Stimulated activated CD4-positive, alpha-beta T cell treated with anti-CD3 and anti-CD28 coated beads, Interleukin-12 subunit alpha, Interleukin-12 subunit beta, amount 100 ng/mL, for 24 hours (primary cell): Measurements from ENCODE around the gene CNTN4.

Experiments used
- DNase-seq, 2 experiments: peaks; one replicate each; pipeline ENCODE4 v3.0.0-alpha.2; 2020; ENCODE audit warnings: low read depth in 2 of 2

CNTN4 gene

DNA sequence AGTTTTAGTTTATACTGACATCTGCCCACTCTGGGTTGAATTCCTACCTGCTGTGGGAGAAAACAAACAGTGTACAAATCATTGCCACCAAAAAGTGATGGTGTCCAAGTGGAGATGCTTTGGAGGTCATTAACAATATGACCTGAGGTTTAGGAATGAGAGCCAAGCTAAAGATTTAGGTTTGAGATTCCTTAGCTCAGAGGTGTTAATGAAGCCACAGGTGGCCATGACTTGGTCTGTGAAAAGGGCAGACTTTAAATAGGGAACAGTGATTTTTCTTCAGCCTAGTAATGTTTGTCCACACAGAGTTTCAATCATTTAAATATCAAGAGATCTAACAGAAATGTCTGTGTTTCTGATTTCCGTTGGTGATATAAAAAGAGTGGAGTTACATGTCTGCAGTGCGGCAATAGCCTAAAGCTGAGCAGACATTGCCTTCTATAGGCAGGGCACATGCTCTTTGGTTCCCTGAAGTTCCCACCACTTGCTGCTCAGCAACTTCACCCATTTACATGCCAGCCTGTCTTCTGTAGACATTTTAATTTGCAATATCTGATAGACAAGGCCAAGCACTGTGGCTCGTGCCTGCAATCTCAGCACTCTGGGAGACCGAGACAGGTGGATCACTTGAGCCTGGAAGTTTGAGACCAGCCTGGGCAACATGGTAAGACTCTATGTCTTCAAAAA is 588.3 kb downstream of the CNTN4 start:
- no peak for DNase-seq

DNA sequence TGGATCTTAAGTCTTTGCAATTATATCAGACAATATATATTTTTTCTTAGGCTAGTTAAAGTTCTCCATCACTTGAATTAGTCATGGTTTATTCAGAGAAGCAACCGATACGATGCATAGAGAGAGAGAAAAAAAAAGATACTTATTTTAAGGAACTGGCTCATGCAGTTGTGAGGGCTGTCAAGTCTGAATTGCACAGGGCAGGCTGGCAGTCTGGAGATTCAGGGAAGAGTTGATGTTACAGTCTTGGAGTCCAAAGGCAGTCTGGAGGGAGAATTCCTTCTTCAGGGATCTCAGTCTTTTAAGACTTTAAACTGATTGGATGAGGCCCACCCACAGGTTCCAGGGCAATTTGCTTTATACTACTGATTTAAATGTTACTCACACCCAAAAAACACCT is 598.9 kb downstream of the CNTN4 start:
- no peak for DNase-seq

DNA sequence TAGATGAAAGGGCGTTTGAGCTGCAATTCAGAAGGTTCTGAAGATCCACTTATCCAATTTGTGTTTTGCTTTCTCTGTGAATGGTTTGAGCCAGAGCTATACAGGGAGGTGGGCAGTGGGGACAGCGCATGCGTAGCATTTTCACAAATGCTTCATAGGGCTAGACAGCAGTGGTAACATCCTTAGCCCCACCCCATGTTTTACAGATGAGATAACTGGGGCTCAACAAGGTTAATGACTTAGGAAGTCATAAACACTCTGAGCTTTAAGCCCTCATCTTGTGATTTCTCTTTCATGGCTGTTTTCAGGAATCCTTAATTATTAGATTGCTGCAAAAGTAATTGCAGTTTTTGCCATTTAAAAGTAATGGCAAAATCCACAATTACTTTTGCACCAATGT is 602.8 kb downstream of the CNTN4 start:
- DNase-seq = no peak

DNA sequence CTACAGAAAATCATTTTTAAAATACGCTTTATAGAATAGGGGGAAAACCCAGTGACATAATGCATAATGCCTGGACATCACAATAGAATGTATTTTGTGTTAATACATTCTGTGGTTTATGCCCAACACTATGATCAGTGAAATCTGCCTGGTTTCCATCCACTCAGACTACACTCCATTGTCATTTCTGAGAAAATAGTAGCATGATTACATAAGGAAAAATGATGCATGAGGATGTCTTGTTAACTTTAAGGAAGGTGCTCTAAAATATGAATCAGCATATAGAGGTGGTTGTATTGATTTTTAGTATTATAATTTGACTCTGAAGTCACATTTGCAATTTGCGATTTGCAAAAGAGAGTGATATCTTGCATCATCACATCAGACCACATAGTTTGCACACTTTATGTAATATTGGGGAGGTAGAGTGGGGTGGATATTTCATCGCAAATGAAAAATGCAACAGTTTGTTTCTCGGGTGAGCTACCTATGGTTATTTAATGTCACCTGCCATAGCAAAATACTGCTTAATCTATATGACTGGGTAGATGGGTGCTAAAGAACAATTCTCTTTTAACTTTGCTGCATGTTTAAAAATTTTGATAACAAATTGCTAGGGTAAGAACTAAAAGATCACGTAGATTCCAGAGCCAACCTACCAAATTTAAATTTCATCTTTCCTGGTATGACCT is 607.6 kb downstream of the CNTN4 start:
- DNase-seq = no peak

DNA sequence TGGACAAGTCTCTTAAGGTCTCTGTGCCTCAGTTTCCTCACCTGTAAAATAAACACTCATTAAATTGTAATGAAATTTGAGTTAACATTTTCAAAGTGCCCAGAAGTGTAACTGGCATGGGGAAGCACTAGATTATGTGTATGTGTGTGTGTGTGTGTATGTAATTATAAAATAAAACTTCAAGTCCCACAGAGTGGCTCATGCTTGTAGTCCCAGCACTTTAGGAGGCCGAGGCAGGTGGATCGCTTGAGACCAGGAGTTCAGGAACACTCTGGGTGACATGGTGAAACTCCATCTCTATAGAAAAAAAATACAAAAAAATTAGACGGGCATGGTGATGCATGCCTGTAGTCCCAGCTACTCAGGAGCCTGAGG is 608.2 kb downstream of the CNTN4 start:
- DNase-seq = no peak

DNA sequence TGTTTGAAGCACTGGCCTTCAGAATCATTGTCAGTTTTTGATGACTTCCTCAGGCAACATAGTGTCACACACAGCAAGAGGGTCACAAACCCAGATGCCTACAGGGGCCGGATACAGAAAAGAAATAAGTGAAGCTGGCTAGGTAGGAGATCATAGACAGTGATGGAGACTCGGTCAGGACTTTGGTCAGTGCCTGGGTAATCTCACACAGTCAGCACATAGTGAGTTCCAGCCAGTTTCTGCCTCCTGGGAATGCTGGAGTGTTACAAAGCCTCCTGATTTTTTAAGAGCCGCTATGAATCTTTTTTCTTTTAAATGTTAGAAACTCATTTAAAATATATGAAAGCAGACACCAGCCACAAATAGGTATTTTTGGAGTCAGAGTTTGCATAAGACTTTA is 612.4 kb downstream of the CNTN4 start:
- DNase-seq = no peak

DNA sequence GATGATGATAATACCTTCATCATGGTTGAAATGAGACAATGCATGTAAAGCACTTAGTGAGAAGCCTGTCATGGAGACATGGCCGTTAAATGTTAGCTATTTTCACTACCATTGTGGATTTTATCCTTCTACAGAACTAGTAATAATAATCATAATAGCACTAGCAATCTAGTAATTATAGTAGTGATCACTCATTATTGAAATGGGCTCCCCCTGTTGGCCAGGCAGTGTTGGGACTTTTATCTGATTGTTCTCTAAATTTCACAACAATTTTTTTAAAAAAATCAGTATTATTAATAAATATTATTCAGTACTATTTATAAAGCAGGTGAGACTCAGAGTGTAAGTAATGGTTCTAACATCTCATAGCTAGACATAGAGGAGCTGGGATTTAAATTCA is 615.3 kb downstream of the CNTN4 start:
- DNase-seq = peak in 1 of 2 experiments; percentile 3

DNA sequence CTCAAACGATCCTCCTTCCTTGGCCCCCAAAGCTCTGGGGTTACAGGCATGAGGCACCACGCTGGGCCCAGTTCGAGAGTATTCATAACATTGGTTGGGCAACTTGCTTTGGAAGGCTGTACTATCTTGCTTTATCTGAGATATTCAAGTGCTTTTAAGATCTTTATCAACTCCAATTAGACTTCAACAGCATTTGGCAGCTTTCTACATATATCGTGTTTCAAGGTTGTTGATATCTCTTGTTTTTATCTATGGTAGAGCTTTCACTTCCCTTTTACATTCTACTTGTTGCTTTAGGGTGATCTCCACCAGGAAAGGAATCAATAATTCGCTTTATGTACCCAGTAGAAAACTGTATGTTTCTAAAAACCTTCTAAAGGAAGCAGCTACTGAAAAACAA is 616.2 kb downstream of the CNTN4 start:
- DNase-seq = no peak

DNA sequence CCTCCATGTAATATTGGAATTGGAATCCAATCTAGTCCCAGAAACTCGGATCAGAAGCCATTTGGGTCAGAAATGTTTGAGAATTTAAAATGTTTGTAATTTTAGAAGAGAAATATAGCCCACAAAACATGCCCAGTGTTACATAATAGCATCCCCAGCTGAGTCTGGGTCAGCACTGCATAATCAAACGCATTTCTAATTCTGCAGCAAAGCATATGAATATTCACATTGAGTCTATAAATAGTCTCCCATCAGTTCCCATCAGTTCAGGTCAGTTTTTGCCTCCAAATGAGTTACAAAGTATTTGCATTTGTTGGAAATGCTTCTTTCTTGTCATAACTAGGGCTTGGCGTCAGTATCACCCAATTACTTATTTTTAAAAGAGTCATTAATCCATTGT is 628.4 kb downstream of the CNTN4 start:
- DNase-seq = no peak

DNA sequence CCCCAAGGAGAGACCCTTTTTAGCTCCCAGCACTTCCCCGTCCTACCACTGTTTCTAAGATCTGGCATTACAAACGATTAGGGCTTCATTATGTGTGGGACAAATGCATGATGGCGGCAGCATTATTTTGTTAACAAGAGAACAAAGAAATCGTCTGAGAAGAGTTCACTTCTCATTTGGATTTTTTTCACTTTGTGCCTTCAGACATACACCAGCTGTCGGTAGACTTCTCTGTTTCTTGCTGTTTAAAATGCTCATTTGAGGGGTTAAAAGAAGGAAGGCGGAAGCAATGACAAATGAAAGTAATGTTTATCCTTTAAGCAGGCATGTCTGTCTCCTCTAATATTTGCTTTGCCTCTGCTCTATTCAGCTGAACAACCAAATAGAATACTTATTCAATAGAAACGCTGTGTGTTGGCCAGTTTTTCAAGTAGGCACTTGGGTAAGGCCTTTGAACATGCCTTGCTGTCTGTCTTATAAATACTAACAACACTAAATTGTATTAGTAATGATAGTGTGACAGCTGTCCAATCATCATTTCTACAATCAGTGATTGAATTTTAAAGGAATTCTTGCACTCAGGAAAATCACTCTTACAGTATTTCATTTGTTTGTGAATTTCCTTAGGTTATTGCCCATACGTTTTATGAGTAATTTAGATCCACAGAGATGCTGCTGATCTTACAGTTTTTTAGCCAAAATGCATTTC is 629.1 kb downstream of the CNTN4 start:
- no peak for DNase-seq

DNA sequence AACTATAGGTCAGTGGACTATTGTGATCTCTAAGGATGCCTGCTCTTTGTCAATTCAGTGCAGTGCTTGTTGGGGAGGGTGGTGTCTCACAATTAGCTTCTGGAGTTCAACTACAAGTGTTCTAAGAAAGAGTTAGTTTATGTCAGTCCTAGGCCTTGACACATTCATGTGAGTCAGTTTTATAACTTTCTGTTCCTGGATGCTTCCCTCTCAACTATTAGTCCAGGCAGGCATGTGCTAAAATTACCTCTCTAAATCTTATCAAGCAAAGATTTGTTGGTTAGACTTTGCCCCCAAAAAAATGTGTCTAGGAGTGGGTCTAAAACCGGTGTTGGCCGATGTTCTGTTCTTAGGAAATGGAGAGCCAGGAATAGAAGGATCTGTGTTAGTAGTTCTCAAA is 633.2 kb downstream of the CNTN4 start:
- DNase-seq = no peak

DNA sequence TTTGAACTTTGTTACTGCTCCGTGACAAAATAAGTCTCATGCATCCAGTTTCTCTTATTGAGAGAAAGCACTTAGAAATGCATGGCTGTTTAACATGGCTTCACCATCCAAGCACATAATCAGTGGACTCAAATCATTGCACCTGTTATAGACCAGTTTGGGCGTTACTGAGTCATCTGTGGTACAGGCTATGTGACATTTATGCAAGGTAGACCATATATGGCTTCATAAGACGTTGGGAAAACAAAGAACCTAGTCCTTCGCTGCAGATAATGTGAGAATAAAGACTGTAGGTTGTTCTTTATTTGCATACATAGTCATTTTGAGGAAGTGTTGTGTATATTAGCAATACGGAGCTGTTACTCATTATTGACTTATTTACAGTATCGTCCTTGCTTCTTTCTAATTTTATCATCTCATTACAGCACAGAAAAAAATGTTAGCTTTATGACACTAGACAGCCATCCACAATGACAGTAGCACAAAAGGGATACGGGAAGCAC is 636.8 kb downstream of the CNTN4 start:
- no peak for DNase-seq

DNA sequence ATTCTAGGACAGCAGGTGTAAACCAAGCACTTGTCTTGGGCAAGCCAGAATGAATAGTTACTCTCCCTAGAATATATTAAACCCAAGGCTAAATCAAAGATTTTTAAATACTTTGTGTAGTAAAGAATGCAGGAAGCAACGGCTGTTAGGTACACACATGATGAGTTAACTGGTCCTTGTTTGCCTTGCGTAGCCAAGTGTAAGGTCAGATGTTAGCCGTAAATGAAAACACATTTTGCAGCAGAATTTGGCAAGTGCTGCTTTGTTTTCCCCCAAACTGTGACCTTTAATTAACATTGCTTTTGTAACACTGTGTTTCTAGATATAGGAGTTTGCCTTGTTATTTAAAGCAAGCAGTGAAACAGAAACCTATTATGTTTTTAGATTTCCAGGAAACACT is 642.9 kb downstream of the CNTN4 start:
- no peak for DNase-seq

DNA sequence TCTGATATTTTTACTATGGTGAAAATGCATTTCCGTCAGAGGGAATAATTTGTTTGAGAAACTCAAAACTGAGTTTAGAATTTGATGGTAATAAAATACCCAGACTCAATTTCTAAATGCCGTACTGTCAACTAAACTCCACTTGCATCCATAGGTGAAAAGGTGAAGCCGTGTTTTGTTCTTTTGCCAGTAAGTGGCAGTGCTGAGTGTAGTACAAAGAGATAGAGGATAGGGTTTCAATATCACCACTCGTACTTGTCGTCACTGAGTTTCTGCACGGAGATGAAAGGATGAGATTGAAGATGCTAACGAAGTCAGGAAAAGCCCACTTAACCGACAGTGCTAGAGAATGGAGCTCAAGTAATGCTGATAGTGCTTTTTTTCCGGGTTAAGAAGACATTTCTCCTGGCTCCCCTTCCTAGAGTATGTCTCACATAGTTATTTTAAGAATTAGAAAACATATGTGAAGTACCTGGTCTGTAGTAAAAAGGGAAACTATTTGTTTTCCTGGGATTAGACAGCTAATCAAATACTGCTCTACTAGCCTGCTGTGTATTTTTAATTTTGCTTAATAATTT is 666.4 kb downstream of the CNTN4 start:
- DNase-seq = no peak

DNA sequence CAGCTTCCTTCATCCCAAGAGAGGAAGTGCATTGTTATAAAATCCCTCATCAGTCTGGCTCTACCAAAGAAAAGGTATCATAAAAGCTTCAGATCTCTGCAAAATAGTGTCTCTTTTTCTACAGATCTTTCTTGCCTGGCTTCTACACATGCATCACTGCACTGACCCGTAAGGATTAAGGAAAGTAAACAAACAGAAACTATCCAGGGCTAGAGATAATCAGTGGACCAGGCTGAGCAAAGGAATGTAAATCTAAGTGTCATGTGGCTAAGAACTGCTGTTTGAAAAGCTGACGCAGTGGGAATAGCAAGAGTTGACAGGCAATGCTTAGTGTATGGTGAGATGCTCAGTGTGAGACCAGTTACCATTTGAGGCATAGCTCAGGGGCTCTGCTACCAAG is 671.8 kb downstream of the CNTN4 start:
- no peak for DNase-seq

DNA sequence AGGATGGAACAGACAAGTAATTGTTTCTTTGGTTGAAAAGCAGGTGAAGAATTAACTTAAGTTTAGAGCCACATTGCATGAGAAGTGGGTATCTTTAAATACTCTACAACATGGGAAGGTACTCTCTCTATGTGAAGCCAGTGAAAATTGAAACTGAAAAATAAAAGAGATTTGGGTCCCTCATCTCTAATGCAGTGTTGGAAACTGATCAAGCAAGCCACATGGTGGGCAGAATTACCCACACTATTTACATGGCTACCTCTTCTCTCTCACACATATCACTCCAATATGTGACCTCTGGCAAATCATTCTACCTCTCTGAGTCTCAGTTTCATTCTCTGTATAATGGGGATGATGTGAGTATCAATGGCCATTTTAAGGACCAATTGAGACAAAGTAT is 672.5 kb downstream of the CNTN4 start:
- no peak for DNase-seq

DNA sequence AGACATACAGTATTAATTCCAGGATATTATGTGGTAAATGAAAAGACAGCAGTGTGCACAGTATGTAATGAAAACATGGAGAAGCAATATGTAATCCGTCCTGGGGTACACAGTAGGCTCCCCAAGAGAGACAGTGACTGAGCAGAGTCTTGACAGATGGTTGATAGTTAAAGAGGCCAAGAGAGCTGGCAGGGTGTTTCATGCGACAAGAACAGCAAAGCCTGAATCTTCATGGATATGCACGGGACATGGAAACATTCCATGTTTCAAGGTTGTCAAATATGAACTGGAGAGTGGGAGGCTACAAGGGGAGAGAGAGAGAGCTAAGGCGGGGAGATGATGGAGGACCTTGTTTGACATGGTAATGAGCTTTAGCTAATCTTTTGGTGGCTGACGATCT is 673.1 kb downstream of the CNTN4 start:
- DNase-seq = no peak

DNA sequence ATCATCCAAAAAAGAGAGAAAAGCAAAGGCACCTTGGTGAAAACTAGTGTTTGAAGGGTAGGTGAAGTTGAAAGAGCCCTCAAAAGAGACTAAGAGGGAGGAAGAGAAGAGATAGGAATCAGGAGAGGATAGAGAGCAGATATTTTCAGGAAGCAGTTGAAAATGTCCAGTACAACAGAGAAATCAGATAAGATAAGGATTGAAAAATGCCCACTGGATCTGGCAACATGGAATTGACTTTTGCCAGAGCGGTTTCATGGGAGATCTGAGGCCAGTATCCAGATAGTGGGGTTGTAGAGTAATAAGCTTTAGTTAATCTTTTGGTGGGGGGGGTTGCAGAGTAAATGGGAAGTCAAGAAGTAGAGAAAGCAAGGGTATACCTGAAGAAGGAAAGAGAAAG is 674.1 kb downstream of the CNTN4 start:
- no peak for DNase-seq

DNA sequence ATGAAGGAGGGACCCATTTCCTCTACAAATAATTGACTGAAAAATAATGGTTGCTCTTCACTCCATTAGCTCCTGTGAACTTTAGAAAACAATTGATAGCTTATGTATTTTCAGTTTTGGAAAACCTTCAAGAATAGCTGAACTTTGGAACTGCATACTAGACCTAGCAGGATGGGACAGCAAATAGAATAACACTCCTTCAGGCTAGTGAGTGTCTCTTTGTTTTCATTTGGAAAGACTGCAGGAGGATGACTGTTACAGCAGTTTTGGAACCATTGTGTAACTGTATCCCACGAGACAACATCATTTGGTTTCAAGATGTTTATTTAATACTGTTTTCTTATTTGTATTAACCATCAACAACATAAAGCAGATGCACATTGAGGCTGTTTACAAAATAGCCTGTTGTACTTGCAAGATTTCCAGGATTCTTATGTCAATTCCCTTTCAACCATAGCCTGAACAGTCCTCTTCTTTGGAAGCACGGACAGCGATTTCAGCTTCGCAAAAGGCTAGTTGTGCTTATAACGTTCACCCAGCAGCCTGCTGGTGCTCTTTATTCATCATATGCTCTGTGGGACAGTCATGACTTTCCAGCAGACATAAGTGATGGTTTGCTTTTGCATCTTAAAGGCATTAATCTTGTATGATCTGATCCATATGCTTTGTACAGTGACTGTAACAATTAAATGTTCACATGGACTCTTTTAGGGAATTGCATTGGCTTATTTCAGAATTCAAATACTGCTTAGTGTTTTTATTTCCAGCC is 676.0 kb downstream of the CNTN4 start:
- no peak for DNase-seq

DNA sequence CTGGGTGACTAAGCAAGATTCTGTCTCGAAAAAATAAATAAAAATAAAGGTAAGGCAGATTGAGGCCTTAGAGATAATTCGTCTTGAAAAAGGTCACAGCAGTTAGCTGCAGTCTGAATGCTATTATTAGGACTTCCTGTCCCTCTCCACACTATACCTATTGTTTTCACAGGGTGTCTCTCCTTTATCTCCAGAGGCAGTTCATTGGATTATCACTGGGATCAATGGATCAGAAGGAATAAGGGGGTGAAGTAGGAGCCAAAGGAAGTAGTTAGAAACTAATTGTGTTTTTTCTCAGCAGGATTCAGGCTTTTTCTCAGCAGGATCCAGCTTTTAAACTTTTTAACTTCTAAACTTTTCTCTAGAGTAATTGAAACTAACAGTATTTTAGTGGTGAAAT is 684.6 kb downstream of the CNTN4 start:
- DNase-seq = no peak

DNA sequence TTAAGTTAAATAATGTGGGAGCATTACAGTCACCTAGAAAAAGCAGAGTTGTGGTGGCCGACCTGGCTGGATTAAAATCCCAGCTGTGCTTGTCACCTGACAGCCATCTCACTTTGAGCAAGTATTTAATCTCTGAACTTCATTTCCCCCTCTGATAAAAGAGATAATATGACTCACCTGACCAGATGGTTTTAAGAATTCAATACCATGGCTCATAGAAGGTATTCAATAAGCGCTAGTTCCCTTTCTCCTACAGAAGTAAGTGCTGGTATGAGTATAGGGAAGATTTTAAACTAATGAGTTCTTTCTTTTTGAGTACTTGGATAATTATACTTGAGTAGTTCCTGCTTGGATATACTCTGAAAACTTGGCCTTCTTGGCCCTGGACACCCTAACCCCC is 686.0 kb downstream of the CNTN4 start:
- no peak for DNase-seq

DNA sequence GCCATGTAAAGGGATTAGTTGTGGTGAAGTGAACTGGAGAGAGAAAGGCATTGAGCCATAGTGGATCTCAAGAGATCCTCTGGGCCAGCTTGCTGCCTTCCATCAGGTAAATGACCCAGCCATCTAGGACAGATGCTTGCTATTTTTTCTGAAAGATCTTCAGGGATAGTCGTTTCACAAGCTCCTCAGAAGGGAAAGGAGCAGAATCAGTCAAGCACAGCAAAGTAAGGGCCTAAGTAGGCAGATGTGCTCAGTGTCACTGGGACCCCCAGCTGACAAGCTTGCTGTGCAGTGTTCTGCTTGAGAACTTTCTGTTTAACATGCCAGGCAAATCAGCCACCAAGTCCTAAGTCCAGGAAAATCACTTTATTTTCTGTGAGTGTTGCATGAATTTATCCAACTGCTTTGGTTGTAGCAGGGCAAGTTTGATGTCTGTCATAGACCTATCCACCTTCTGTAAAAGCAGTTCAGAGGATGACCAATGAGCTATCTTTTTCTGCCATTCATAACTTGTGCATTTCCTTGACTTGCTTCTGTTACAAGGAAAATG is 691.7 kb downstream of the CNTN4 start:
- no peak for DNase-seq
